Smooth muscle cell (in vitro differentiated cells): ENCODE data around the gene VIPR2. TPM values are rescaled to one million over a fixed set of nuclear protein-coding genes. Genes with fewer than 3 reads are reported as not detected.

ENCODE experiments used
- DNase-seq: peaks from one replicate; lab custom pipeline; 2025; ENCODE audit not compliant: unreplicated experiment; lab: John Stamatoyannopoulos, UW
- H2AFZ ChIP-seq: fragments of 200-600 bp; sonication (generic); 2 replicates; pipeline ENCODE4 v1.6.0; 2016; ENCODE audit warnings: antibody characterized with exemption, low read depth, mild to moderate bottlenecking
- H3F3A ChIP-seq: fragments of 200-600 bp; sonication (generic); 2 replicates; pipeline ENCODE4 v1.6.0; 2017; ENCODE audit warnings: antibody characterized with exemption, low read depth
- H3K27ac ChIP-seq: fragments of 200-600 bp; sonication (generic); 2 replicates; pipeline ENCODE4 v1.5.1; 2016; ENCODE audit warnings: low read depth, mild to moderate bottlenecking
- H3K27me3 ChIP-seq: fragments of 200-600 bp; sonication (generic); 2 replicates; pipeline ENCODE4 v1.6.1; 2016; ENCODE audit warnings: low read depth, mild to moderate bottlenecking
- H3K36me3 ChIP-seq: fragments of 200-600 bp; sonication (generic); 2 replicates; pipeline ENCODE4 v1.5.1; 2016; ENCODE audit warnings: low read depth
- H3K4me1 ChIP-seq: fragments of 200-600 bp; sonication (generic); 2 replicates; pipeline ENCODE4 v1.5.1; 2016; ENCODE audit warnings: low read depth
- H3K4me2 ChIP-seq: fragments of 200-600 bp; sonication (generic); 2 replicates; pipeline ENCODE4 v1.6.0; 2016; ENCODE audit warnings: mild to moderate bottlenecking
- H3K4me3 ChIP-seq: fragments of 200-600 bp; sonication (generic); 2 replicates; pipeline ENCODE4 v1.5.1; 2016; ENCODE audit warnings: mild to moderate bottlenecking
- H3K79me2 ChIP-seq: fragments of 200-600 bp; sonication (generic); 2 replicates; pipeline ENCODE4 v1.6.0; 2016; ENCODE audit warnings: low read depth, mild to moderate bottlenecking
- H3K9ac ChIP-seq: fragments of 200-600 bp; sonication (generic); 2 replicates; pipeline ENCODE4 v1.6.0; 2016; ENCODE audit warnings: low read depth
- H3K9me3 ChIP-seq: fragments of 200-600 bp; sonication (generic); replicated peaks from 2 replicates; pipeline ENCODE4 v1.5.1; 2016; ENCODE audit warnings: low read depth
- H4K20me1 ChIP-seq: fragments of 200-600 bp; sonication (generic); 2 replicates; pipeline ENCODE4 v1.6.0; 2016; ENCODE audit warnings: low read depth
- CTCF ChIP-seq: fragments of 200-600 bp; sonication (generic); IDR thresholded peaks from 2 replicates; pipeline ENCODE4 v1.5.1; 2017; ENCODE audit warnings: borderline replicate concordance, mild to moderate bottlenecking, antibody characterized with exemption; ENCODE audit not compliant: insufficient read depth, poor library complexity, severe bottlenecking
- WGBS: methylation state at CpG from one replicate; pipeline ENCODE4 v1.1.7; 2016; ENCODE audit warnings: low lambda C conversion rate; 5-methylcytosine and 5-hydroxymethylcytosine counted together
- polyA plus RNA-seq: library from polyadenylated mRNA; unstranded; fragments of >200 nt; fragmentation: Nextera tagmentation; extraction: Ambion mirVana; gene quantifications from 2 replicates; pipeline ENCODE4 v1.2.1, GENCODE V29; 2016
- total RNA-seq: library from RNA; depleted of rRNA; stranded (reverse); fragments of >200 nt; gene quantifications from 2 replicates; pipeline ENCODE4 v1.2.3, GENCODE V29; 2014

VIPR2 gene
- total and polyA plus RNA-seq, 2 experiments from 2014 or later, result not detected

- H3K27ac ChIP-seq, result no peak overlapping the region
- no peak overlapping the region for H3K9ac ChIP-seq
- no peak overlapping the region for H3K4me3 ChIP-seq
- no peak for DNase-seq
- H3K36me3 ChIP-seq, result no peaks in the 10 kb centered on the region
- peaks cover 8% of the 10 kb centered on the region for H3K27me3 ChIP-seq
- H4K20me1 ChIP-seq, result no peaks in the 10 kb centered on the region
- H3F3A ChIP-seq, result no peaks in the 10 kb centered on the region
- no peak overlapping the region for H3K4me2 ChIP-seq
- H3K79me2 ChIP-seq, result no peaks in the 10 kb centered on the region
- H2AFZ ChIP-seq, result no peak overlapping the region
- 82% methylated on average over 11 of the region's 11 CpGs for WGBS
- TF ChIP-seq CTCF, result no peak
- no peaks in the 10 kb centered on the region for H3K9me3 ChIP-seq
- no peaks in the 10 kb centered on the region for H3K4me1 ChIP-seq
Measured at GRCh38 chr7:159119851-159120539, 24.7 kb downstream of the VIPR2 start.

- Histone ChIP-seq H3F3A (no peaks in the 10 kb centered on the region), H3K4me1 (peaks cover 5% of the 10 kb centered on the region), H3K9me3 (no peaks in the 10 kb centered on the region), H3K79me2 (no peaks in the 10 kb centered on the region), H2AFZ (no peak overlapping the region), H3K27me3 (peaks cover 14% of the 10 kb centered on the region), H3K27ac (no peak overlapping the region), H3K36me3 (no peaks in the 10 kb centered on the region), H3K4me3 (no peak overlapping the region), H4K20me1 (no peaks in the 10 kb centered on the region), H3K4me2 (no peak overlapping the region), H3K9ac (no peak overlapping the region)
- DNase-seq, result no peak
- TF ChIP-seq CTCF, result no peak
- 92% methylated on average over 19 of the region's 19 CpGs for WGBS
Measured at GRCh38 chr7:159119026-159119741, 25.5 kb downstream of the VIPR2 start.

- TF ChIP-seq CTCF, result no peak
- no peak for DNase-seq
- Histone ChIP-seq H3K9ac (no peak overlapping the region), H3F3A (no peaks in the 10 kb centered on the region), H3K36me3 (no peaks in the 10 kb centered on the region), H4K20me1 (no peaks in the 10 kb centered on the region), H3K27ac (no peak overlapping the region), H3K4me1 (peaks cover 10% of the 10 kb centered on the region), H3K4me3 (no peak overlapping the region), H3K9me3 (no peaks in the 10 kb centered on the region), H3K27me3 (peaks cover 18% of the 10 kb centered on the region), H3K79me2 (no peaks in the 10 kb centered on the region), H2AFZ (no peak overlapping the region), H3K4me2 (no peak overlapping the region)
- WGBS, result 93% methylated on average over 10 of the region's 10 CpGs
Measured at GRCh38 chr7:159118623-159119022, 26.0 kb downstream of the VIPR2 start.
